ENCODE data around the gene SEMG2. TPM values are rescaled to one million over a fixed set of nuclear protein-coding genes. Genes with fewer than 3 reads are reported as not detected.

The SEMG2 gene
- total RNA-seq, 4 donors from 2014 or later, result not detected

DNA sequence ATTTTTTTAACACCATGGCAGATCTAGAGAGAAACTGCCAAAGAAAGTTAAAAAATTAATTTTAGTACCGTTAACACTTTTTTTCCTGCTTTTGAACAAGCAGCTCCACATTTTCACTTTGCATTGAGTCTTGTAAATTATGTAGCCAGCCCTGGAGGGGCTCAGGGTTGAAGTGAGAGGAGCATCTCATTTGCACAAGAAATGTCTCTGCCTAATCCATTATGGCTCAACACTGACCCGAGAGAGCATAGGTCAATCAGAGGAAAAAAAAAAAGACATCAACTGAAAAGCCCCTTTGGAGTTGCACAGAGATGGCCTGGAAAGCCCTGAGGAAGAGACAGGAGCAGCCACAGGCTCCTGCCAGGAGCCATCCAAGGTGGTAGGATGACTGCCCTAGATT, 37.5 kb downstream of the SEMG2 start:
- TF ChIP-seq, protein P1, sequence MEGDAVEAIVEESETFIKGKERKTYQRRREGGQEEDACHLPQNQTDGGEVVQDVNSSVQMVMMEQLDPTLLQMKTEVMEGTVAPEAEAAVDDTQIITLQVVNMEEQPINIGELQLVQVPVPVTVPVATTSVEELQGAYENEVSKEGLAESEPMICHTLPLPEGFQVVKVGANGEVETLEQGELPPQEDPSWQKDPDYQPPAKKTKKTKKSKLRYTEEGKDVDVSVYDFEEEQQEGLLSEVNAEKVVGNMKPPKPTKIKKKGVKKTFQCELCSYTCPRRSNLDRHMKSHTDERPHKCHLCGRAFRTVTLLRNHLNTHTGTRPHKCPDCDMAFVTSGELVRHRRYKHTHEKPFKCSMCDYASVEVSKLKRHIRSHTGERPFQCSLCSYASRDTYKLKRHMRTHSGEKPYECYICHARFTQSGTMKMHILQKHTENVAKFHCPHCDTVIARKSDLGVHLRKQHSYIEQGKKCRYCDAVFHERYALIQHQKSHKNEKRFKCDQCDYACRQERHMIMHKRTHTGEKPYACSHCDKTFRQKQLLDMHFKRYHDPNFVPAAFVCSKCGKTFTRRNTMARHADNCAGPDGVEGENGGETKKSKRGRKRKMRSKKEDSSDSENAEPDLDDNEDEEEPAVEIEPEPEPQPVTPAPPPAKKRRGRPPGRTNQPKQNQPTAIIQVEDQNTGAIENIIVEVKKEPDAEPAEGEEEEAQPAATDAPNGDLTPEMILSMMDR (IDR thresholded peaks at IDR 0.05), result no peak
- no peak for TF ChIP-seq POLR2A (IDR thresholded peaks at IDR 0.05)
- WGBS, 2 donors, result 48 to 62% methylated on average over 2 of the region's 2 CpGs
- intact Hi-C loops (cut with DNase I; ENCODE audit: low total_unique reads), result no loop called here

DNA sequence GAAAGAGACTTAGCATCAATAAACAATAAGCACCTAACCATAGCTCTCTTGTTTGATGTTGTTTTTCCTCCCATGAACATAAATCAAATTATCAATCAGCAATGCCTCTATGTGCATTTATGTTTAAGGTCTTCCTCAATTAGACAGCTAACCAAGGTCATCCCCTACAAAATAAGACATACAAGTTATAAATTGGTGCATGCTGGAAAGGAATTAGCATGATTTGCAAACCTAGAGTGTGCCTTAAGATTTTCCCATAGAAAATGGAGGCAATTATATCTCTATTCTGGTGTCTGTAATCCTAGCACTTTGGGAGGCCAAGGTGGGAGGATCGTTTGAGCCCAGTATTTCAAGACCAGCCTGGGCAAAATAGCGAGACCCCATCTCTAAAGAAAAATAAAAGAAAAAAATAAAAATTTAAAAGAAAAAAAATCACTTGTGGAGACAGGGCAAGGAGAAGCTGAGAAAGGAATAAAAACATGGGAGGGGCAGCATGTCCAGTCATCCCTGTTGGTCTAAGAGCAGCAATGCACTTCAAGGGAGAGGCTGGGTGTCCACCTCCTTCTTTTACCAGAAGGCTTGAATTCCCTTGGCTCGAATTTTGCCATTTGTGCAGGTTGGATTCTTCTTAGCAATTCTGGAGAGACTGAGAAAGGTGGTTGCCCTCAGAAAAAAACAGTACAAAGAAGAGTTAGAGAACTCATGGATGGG, 42.5 kb downstream of the SEMG2 start:
- no peak for TF ChIP-seq POLR2A (IDR thresholded peaks at IDR 0.05)
- TF ChIP-seq, protein P1 (IDR thresholded peaks at IDR 0.05), result no peak
- WGBS, 2 donors, result 84 to 87% methylated on average over 3 of the region's 3 CpGs
- intact Hi-C loops (cut with DNase I; ENCODE audit: low total_unique reads), result no loop called here
- DNase-seq (ENCODE audit: low spot score in 2 of 2), result no peak
- H3K4me3 ChIP-seq (ENCODE audit: low read depth, poor library complexity, severe bottlenecking), result no peak overlapping the region

More for the DNA sequence above, 37.5 kb downstream of the SEMG2 start:
- H3K4me3 ChIP-seq (ENCODE audit: low read depth, poor library complexity, severe bottlenecking), result no peak overlapping the region
- DNase-seq (ENCODE audit: low spot score in 2 of 2), result no peak

DNA sequence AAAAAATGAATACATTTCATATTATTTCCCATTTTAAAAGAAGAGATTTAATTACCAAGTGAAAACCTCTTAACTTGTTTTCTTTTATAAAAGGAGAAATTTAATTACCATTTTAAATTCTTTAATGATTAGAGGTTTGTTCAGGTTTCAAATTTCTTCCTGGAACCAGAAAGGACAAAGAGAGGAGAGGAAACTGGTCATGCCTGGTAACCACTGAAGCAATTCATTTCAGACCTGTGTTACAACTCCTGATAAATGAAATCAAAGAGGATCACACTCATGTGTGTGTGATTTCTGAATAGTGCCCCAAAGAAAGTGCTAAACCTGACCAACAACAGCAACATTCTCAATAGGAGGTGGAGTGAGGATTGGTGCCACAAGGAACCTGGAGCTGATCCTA, 45.8 kb downstream of the SEMG2 start:
- no peak overlapping the region for H3K4me3 ChIP-seq (ENCODE audit: low read depth, poor library complexity, severe bottlenecking)
- DNase-seq (ENCODE audit: low spot score in 2 of 2), result no peak
- TF ChIP-seq POLR2A (IDR thresholded peaks at IDR 0.05), result no peak
- TF ChIP-seq, protein P1 (IDR thresholded peaks at IDR 0.05), result no peak
- intact Hi-C loops (cut with DNase I; ENCODE audit: low total_unique reads), result no loop called here

DNA sequence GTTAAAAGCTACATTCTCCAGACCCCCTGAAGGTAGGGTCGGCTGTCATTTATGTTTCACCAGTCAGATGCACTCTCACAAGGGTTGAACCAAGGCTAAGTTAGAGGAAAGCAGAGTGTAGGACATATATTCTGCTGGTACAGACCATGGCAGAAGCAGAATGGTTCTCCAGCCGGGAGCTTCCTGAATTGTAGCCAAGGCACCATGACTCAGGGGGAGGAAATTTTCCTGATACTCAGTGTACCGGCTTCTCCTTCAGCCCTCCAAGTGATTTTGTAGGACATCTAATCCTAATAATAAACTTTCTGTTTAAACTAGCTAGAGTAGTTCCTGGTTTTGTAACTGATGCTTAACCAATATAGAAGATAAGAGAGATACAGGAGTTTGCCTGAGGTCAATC, 47.4 kb downstream of the SEMG2 start:
- intact Hi-C loops (cut with DNase I; ENCODE audit: low total_unique reads), result no loop called here
- 55 to 62% methylated on average over 3 of the region's 3 CpGs for WGBS, 2 donors
- TF ChIP-seq POLR2A (IDR thresholded peaks at IDR 0.05), result no peak
- TF ChIP-seq, protein P1 (IDR thresholded peaks at IDR 0.05), result no peak
- no peak overlapping the region for H3K4me3 ChIP-seq (ENCODE audit: low read depth, poor library complexity, severe bottlenecking)
- DNase-seq (ENCODE audit: low spot score in 2 of 2), result no peak

DNA sequence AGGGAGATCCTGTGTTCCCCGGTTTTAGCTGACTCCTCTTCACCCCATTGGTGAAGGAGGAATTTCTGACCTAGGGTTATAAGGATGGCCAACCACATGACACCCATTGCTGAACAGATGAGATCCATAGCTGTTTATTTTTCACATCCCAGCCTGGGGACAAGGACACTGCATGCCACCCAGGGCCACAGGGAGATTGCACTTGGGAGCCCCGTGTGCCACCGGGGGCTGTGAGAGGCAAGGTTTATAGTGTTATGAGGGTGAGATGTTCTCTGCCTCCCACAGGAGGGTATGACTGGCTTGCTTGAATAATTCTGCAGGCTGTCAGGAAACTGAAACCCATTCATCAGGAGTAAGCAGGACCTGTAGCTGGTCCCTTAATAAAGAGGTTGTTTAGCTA, 47.9 kb downstream of the SEMG2 start:
- WGBS, 2 donors, result 83 to 84% methylated on average over 3 of the region's 3 CpGs
- intact Hi-C loops (cut with DNase I; ENCODE audit: low total_unique reads), result no loop called here
- no peak overlapping the region for H3K4me3 ChIP-seq (ENCODE audit: low read depth, poor library complexity, severe bottlenecking)
- no peak for DNase-seq (ENCODE audit: low spot score in 2 of 2)
- TF ChIP-seq, protein P1 (IDR thresholded peaks at IDR 0.05), result no peak
- TF ChIP-seq POLR2A (IDR thresholded peaks at IDR 0.05), result no peak

DNA sequence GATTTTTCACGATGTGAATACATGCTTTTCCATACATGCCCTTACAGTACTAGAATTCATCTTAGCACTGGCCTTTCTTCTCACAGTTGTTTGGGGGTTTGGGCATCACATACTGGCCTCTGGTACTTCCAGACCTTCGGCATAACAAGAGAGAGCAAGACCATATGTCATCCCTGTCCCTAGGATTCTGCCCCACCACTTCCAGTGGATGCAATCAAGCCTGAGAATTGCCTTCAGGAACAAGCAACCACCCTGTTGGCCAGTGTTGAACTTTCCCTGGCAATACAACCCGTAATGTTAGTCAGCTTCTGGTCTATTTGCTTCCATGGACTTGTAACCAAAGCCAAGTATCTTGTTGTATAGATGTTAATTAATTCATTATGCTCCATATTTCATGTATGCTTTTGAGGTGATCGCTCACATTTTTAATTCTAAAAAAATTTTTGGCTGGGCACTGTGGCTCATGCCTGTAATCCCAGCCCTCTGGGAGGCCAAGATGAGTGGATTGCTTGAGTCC, 48.6 kb downstream of the SEMG2 start:
- TF ChIP-seq, protein P1 (IDR thresholded peaks at IDR 0.05), result no peak
- no peak for TF ChIP-seq POLR2A (IDR thresholded peaks at IDR 0.05)
- DNase-seq (ENCODE audit: low spot score in 2 of 2), result no peak
- intact Hi-C loops (cut with DNase I; ENCODE audit: low total_unique reads), result no loop called here
- no peak overlapping the region for H3K4me3 ChIP-seq (ENCODE audit: low read depth, poor library complexity, severe bottlenecking)
- 41 to 48% methylated on average over 4 of the region's 4 CpGs for WGBS, 2 donors

Data from lower leg skin (tissue), 4 donors.